Activated effector memory CD4-positive, alpha-beta T cell treated with Interleukin-2 at 50 U/mL for 16 hours (primary cell): ENCODE data around the gene LSAMP.

ENCODE experiments used
- DNase-seq: peaks from one replicate; pipeline ENCODE4 v3.0.0-alpha.2; 2020

The LSAMP gene

GRCh38 chr3:116429479-116430269 lies 15.6 kb downstream of the LSAMP start:
- no peak for DNase-seq

DNA sequence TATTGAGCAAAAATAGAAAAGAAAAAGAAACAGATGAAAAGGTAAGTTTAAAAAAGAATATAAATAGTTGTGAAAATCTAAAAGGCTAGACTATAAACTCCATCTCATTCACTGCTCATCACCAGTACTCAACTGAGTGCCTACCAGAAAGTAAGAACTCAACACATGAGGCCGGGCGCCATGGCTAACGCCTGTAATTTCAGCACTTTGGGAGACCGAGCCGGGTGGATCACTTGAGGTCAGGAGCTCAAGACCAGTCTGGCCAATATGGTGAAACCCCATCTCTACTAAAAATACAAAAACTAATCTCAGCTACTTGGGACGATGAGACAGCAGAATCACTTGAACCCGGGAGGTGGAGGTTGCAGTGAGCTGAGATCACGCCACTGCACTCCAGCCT lies 19.3 kb downstream of the LSAMP start:
- no peak for DNase-seq

DNA sequence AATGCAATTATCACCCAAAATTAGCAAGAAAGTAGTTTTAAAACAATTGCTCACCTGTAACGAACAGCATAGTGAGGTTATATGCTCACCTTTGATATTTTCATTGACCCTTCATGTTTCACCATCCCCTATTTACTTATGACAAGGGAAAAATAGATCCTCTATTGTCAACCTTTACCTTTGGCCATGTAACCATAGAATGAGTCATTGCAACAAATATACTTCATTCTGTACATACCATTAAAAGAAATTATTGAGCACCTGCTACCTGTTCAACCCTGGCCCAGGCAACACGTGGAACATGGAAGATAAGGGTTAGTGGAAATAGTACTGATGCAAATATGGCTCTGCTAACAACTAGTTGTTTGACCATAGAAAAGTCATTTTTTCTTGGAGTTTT lies 20.2 kb downstream of the LSAMP start:
- DNase-seq: no peak

DNA sequence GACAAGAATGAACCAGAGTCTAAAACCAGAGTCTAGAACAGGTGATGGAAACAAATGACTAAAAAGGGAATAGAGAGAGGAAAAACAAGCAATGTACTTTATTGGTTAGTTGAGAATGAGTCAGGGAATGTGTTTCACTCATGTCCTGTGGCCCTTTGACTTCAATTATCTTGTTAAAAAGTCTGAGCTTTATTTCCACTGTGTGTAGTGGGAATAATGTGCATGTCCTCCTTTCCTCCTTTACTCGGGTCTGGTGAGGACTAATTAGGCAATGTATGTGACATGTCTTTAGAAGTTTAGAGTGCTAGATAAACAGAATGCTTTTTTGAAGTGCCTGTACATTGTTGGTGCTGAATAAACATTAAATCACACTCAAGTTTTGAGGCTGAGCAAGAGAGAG lies 21.3 kb downstream of the LSAMP start:
- no peak for DNase-seq

GRCh38 chr3:116423374-116423773 lies 21.9 kb downstream of the LSAMP start:
- DNase-seq: no peak

DNA sequence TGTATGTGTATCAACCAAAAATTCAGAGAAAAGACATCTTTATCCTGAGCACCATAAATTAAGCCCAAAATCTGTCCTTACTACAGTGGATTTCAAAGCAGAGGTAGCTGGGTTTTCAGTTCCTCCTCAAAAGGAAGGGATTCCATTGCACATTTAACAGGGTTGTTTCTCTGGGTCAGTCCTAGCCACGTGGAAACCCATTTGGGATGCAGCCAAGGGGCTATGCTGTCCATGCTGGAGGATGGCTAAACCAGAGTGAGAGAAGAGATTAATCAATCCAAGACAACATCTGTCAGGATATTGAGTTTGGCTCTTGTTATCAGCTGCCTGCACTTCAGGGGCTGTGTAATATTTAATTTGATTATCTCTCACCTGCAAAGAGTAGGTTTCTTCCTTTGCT lies 28.1 kb downstream of the LSAMP start:
- no peak for DNase-seq

GRCh38 chr3:116413319-116413718 lies 32.0 kb downstream of the LSAMP start:
- DNase-seq: no peak

DNA sequence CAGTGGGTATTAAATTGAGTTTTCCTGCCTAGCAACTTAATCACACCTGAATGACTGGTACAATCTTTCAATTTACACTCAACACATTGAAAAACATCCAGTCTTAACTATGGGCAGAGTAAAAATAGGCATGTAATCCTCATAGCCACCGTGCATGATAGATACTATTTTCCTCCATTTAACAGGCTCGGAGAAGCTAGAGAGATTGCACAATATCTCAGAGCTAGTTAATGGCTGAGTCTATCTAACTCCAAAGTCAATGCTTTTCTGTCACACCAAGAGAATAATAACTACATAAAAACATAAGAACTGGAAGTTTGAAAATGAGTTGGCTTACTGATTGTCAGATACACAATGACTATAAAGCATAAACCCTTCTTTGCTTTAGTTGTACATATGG lies 36.8 kb downstream of the LSAMP start:
- no peak for DNase-seq

DNA sequence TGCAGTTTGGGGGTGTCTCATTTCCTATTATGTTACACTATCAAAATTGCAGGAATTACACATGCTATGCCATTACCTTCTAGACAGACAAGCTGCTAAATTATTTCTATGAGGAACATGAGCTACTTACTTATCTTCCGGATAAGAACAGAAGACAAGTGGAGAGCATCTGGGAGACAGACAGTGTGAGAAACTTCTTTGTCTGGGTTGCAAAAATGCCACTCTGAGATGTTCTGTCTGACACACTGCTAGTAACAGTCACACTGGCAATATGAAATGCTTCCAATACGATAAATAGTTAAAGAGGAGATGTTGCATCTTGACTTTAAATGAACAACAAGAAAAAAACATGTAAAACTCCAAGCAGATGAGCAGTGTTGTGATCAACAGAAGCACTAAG lies 40.1 kb downstream of the LSAMP start:
- no peak for DNase-seq

- DNase-seq: no peak
Observed at GRCh38 chr3:116399701-116400226, 45.5 kb downstream of the LSAMP start.

- DNase-seq: no peak
Observed at GRCh38 chr3:116394365-116394764, 50.9 kb downstream of the LSAMP start.

DNA sequence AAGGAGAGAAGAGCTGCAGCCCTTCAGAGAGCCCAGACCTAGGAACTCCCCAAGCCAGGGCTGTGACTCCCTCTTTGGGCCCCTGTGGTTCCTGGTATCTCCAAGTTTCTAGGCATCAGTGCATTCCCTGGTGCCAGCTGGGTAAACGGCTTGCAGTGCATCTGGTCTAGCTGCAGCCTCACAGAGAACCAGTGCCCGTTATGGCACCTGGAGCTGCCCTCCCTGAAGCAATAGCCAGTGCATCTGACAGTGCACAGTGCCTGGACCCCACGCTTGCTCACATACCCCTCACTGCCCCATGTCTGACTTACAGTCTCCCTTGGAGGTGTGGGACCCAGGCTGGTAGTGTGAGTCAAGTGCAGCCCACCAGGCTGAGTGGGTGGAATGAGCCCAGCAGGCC lies 52.1 kb downstream of the LSAMP start:
- no peak for DNase-seq

- DNase-seq: no peak
Observed at GRCh38 chr3:116392291-116392690, 53.0 kb downstream of the LSAMP start.

GRCh38 chr3:116391296-116392201 lies 53.7 kb downstream of the LSAMP start:
- no peak for DNase-seq

DNA sequence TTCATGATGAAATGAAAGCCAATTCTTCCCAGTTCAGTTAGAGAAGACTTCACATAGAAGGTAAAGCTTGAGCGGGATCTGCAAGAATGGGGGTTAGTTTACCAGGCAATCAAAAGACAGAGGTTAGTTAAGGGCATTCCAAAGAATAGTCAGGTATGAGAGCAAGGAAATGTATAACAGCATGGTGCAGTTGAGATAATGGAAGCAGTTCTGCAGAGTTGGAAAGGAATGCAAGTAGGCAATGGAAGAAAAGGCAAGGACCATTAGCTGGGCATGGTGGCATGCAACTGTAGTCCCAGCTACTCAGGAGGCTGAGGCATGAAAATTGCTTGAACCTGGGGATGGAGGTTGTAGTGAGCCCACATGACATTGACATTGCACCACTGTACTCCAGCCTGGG lies 55.0 kb downstream of the LSAMP start:
- DNase-seq: no peak

- no peak for DNase-seq
Observed at GRCh38 chr3:116388867-116389385, 56.4 kb downstream of the LSAMP start.

- DNase-seq: no peak
Observed at GRCh38 chr3:116386168-116386567, 59.1 kb downstream of the LSAMP start.

DNA sequence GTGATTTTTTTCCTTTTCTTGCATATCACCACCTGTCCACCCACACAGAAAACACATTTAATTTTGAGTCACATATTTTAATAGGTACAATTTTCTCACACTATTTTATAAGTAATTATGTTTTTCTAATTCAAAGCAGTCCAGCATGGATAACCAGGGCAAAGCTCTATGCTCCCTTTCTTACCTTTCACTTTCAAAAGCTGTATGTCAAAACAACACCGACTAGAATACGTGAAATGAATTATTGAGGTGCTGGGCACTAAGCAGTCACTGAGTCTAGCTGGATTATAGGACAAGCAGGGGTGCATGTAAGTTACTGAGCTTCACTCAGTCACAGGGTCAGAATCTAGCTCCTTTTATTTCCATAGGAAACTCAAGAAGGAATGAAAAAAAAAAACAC lies 60.6 kb downstream of the LSAMP start:
- DNase-seq: no peak

DNA sequence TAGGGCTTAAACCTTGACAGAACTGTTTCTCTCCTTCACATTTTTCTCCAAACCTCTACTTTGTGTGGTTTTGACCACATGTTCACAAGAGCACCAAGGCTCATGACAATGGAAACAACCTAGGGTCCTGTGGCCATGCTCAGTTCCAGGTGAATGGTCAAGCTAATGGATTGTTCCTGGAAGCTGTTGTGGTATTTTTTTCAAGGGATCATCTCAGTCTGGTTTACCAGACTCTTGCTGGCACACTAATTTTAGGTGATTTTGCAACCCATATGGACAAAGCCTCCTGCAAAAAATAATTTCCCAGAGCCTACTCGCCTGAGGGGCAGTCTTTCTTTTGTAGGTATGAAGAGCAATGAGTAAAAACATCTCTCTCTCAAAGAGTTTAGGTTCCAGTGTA lies 67.2 kb downstream of the LSAMP start:
- DNase-seq: no peak

GRCh38 chr3:116374901-116375300 lies 70.4 kb downstream of the LSAMP start:
- DNase-seq: no peak

DNA sequence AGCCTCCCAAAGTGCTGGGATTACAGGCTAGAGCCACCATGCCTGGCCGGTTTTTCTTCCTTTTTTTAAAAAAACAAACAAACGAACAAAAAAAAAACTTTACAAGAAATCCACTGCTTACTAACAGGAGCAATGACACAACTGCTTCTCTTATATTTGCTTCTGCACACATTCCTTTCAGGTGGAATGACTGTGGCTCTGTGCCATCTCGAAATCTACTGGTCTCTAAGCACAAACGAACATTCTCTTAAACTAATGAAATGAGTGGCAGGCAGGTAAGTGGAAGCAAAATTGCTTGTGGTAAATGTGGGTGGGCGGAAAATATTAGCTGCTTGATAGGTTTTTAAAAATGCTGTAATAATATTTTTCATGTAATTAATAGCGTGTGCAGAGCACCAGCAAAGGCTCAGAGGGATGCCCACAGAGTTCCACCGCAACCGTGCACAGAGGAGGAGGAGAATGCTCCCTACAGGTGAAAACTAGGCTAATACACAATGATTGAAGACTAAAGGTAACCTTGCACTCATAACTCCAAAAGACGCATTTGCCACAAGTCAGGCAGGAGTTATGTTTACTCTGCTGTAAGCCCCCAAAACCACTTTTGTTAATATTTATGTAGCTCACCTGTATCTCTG lies 77.4 kb downstream of the LSAMP start:
- no peak for DNase-seq

- no peak for DNase-seq
Observed at GRCh38 chr3:116356056-116356455, 89.2 kb downstream of the LSAMP start.

GRCh38 chr3:116354382-116354781 lies 90.9 kb downstream of the LSAMP start:
- no peak for DNase-seq
